ENCODE measurements around the gene CDAN1. TPM values are rescaled to one million over a fixed set of nuclear protein-coding genes. Genes with fewer than 3 reads are reported as not detected.

The CDAN1 gene
- total and polyA plus RNA-seq, 2 of the 8 experiments (the other 6 are each of a cell fraction or from before 2014, with no cell fraction given): 4.5 to 18.6 TPM

GRCh38 chr15:42721916-42722315 is 15.0 kb downstream of the CDAN1 start:
- ChIA-PET CTCF (ENCODE audit: partially characterized antibody) (interaction anchor here (1.3 to 3.4 kb wide), 8 partner anchors 8 to 79 kb away, joined by 4 to 27 read pairs (median 6); no protein-coding TSS in a partner anchor), POLR2A (ENCODE audit: partially characterized antibody) (interaction anchor here (0.9 to 5.5 kb wide), 2 partner anchors 10 to 259 kb away, joined by 3 to 27 read pairs; no protein-coding TSS in a partner anchor)
- Histone ChIP-seq H2BK120ac (replicated peaks; ENCODE audit: low read depth, low read length) (no peak overlapping the region), H3K27ac (ENCODE audit: low read depth, low read length) (no peak overlapping the region), H3K4ac (replicated peaks; ENCODE audit: insufficient read length, low read depth, low read length) (no peak overlapping the region), H4K20me1 (replicated peaks in 1 of 2; ENCODE audit: control insufficient read depth in 1 of 2, insufficient read depth in 2 of 2, low read length in 2 of 2) (peaks cover 2 to 4% of the 10 kb centered on the region in 2 experiments), H2AFZ (ENCODE audit: low read length) (no peak overlapping the region), H4K5ac (ENCODE audit: insufficient read length, low read depth, low read length) (no peak overlapping the region), H3K9me3 (ENCODE audit: insufficient read depth in 2 of 2, low read depth in 1 of 2, low read length in 1 of 2) (no peaks in the 10 kb centered on the region), H3K79me2 (ENCODE audit: control insufficient read depth in 1 of 2, insufficient read depth in 2 of 2, low read length in 2 of 2) (no peaks in the 10 kb centered on the region), H3K4me2 (ENCODE audit: insufficient read depth in 1 of 2, low read depth in 2 of 2, low read length in 2 of 2) (no peak overlapping the region), H2BK12ac (ENCODE audit: low read depth, low read length) (no peak overlapping the region), H3K4me3 (ENCODE audit: extremely low read depth in 1 of 4, insufficient read depth in 2 of 4, low read depth in 3 of 4, low read length in 4 of 4) (no peak overlapping the region), H3K9ac (replicated peaks in 1 of 4; ENCODE audit: extremely low read depth in 1 of 4, low read depth in 3 of 4, low read length in 3 of 4) (no peak overlapping the region), H3K4me1 (replicated peaks in 1 of 4; ENCODE audit: control insufficient read depth in 3 of 4, insufficient read depth in 4 of 4, low read length in 3 of 4) (no peaks in the 10 kb centered on the region), H3K36me3 (ENCODE audit: control insufficient read depth in 2 of 4, insufficient read depth in 4 of 4, low read length in 3 of 4) (peaks cover 6 to 41% (median 22%) of the 10 kb centered on the region in 4 experiments), H2BK15ac (ENCODE audit: low read length) (no peak overlapping the region), H4K8ac (ENCODE audit: extremely low read depth, insufficient read depth, low read length) (no peak overlapping the region), H2BK20ac (ENCODE audit: low read length) (no peak overlapping the region), H2AK5ac (ENCODE audit: low read depth, low read length) (no peak overlapping the region), H3K23ac (ENCODE audit: insufficient read length) (no peak overlapping the region), H3K18ac (ENCODE audit: extremely low read depth, low read length) (no peak overlapping the region), H3K56ac (replicated peaks; ENCODE audit: insufficient read length, low read depth, low read length) (no peak overlapping the region), H3K27me3 (replicated peaks in 1 of 4; ENCODE audit: control insufficient read depth in 3 of 4, extremely low read depth in 1 of 4, insufficient read depth in 3 of 4, low read length in 3 of 4) (no peaks in the 10 kb centered on the region), H3K14ac (ENCODE audit: insufficient read length) (no peak overlapping the region), H3K23me2 (ENCODE audit: low read depth, low read length) (0 out of 2 replicates have a peak, but pooled peaks cover 3% of the 10 kb centered on the region), H3K79me1 (ENCODE audit: low read depth, low read length) (no peaks in the 10 kb centered on the region), H2BK5ac (ENCODE audit: low read depth, low read length) (no peak overlapping the region), H4K91ac (replicated peaks; ENCODE audit: insufficient read length, low read length) (no peak overlapping the region)
- 73% methylated on average over 3 of the region's 3 CpGs; no CpG with 5 or more reads in 1 of the 2 experiments for whole genome bisulfite sequencing, 2 experiments (ENCODE audit: extremely low coverage in 1 of 2, insufficient coverage in 1 of 2, insufficient read length in 1 of 2, insufficient replicate concordance in 2 of 2, low coverage in 1 of 2, low lambda C conversion rate in 2 of 2, missing lambda C conversion rate in 1 of 2)
- TF ChIP-seq EZH2 (IDR thresholded peaks at IDR 0.05; ENCODE audit: low read depth, low read length, severe bottlenecking) (no peak), SP2 (IDR thresholded peaks at IDR 0.05; ENCODE audit: low read length) (no peak), NANOG (IDR thresholded peaks at IDR 0.05; ENCODE audit: insufficient read depth, low read depth, low read length, poor library complexity, severe bottlenecking) (no peak), CREB1 (IDR thresholded peaks at IDR 0.05) (no peak), RBBP5 (IDR thresholded peaks at IDR 0.05; ENCODE audit: borderline replicate concordance, low read depth, low read length) (no peak), SP4 (IDR thresholded peaks at IDR 0.05; ENCODE audit: low read length) (no peak), KDM1A (IDR thresholded peaks at IDR 0.05; ENCODE audit: borderline replicate concordance, low read length) (no peak)
- no peak for FAIRE-seq
- no peak for DNase-seq (ENCODE audit: low read depth in 1 of 2, low spot score in 2 of 2)
